HG03159 (cell line): ENCODE measurements around the gene APOL1.
"Not testable (repeated sequence)": the region's sequence is repeated elsewhere in the genome, so short reads cannot be mapped to it uniquely, and the experiment has no call there.

ENCODE experiments used
- ATAC-seq: cut with Tn5 transposase; IDR thresholded peaks from one replicate; pipeline ENCODE4 v1.9.1; 2021; ENCODE audit warnings: mild to moderate bottlenecking, moderate library complexity; ENCODE audit not compliant: unreplicated experiment

APOL1 gene

GRCh38 chr22:36243986-36244385, 8.9 kb upstream of the APOL1 start:
- ATAC-seq: no peak

- no peak for ATAC-seq
Observed at GRCh38 chr22:36244522-36245391, 8.2 kb upstream of the APOL1 start.

GRCh38 chr22:36245805-36246356, 7.1 kb upstream of the APOL1 start:
- ATAC-seq: no peak

- ATAC-seq: no peak
Observed at GRCh38 chr22:36246718-36247117, 6.2 kb upstream of the APOL1 start.

- ATAC-seq: no peak
Observed at GRCh38 chr22:36247955-36248354, 5.0 kb upstream of the APOL1 start.

GRCh38 chr22:36249160-36249559, 3.8 kb upstream of the APOL1 start:
- ATAC-seq: no peak

- not testable (repeated sequence) for ATAC-seq
Observed at GRCh38 chr22:36250292-36250960, 2.5 kb upstream of the APOL1 start.

GRCh38 chr22:36251979-36252608, 839 bp upstream of the APOL1 start:
- ATAC-seq: not testable (repeated sequence)

GRCh38 chr22:36253523-36254490, 874 bp downstream of the APOL1 start:
- ATAC-seq: no peak

- ATAC-seq: not testable (repeated sequence)
Observed at GRCh38 chr22:36255572-36255971, 2.6 kb downstream of the APOL1 start.

GRCh38 chr22:36256478-36256877, 3.5 kb downstream of the APOL1 start:
- no peak for ATAC-seq

GRCh38 chr22:36257308-36257707, 4.4 kb downstream of the APOL1 start:
- no peak for ATAC-seq

GRCh38 chr22:36257948-36258670, 5.2 kb downstream of the APOL1 start:
- no peak for ATAC-seq

GRCh38 chr22:36258701-36259614, 6.0 kb downstream of the APOL1 start:
- ATAC-seq: no peak

- no peak for ATAC-seq
Observed at GRCh38 chr22:36259615-36260300, 6.8 kb downstream of the APOL1 start.

GRCh38 chr22:36261675-36262074, 8.7 kb downstream of the APOL1 start:
- not testable (repeated sequence) for ATAC-seq

GRCh38 chr22:36262307-36262706, 9.4 kb downstream of the APOL1 start:
- not testable (repeated sequence) for ATAC-seq

- not testable (repeated sequence) for ATAC-seq
Observed at GRCh38 chr22:36263216-36263673, 10.3 kb downstream of the APOL1 start.
